Measurements from ENCODE around the gene RBMS1.

Gene RBMS1

DNA sequence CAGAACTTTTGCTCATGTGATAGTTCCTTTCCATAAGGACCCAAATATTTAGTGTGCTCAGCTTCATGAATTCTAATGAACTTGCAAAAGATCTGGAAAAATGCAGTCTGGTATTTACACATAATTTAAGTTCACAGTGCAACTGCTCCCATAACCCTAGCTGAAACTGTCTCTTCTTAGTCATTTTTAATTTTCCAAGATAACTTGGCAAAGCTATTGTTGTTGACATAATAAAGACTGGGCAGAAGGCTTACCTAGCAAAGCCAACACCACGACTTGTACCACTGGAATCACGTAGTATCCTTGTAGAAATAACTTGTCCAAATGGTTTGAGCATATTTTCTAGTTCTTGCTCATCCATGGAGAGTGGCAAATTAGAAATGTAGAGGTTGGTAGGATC lies 190.5 kb downstream of the RBMS1 start:
- Histone ChIP-seq H3K9me2 (replicated peaks; ENCODE audit: low read depth, low read length) (no peaks in the 10 kb centered on the region), H4K20me1 (ENCODE audit: insufficient read depth, low read length, poor library complexity, severe bottlenecking) (no peaks in the 10 kb centered on the region), H3K4me3 (ENCODE audit: low read length, poor library complexity, severe bottlenecking) (no peak overlapping the region), H3K4me1 (ENCODE audit: insufficient read depth, low read length, poor library complexity, severe bottlenecking) (no peaks in the 10 kb centered on the region), H3K27me3 (ENCODE audit: insufficient read depth, low read length, poor library complexity, severe bottlenecking) (no peaks in the 10 kb centered on the region), H3F3A (ENCODE audit: low read depth) (no peaks in the 10 kb centered on the region), H3K36me3 (ENCODE audit: insufficient read depth, low read length) (peaks cover 83% of the 10 kb centered on the region), H3K4me2 (ENCODE audit: low read depth, low read length, poor library complexity, severe bottlenecking) (no peak overlapping the region), H3K79me2 (ENCODE audit: insufficient read depth, low read length) (no peaks in the 10 kb centered on the region), H3K9me3 (ENCODE audit: insufficient read depth, low read depth, low read length) (no peaks in the 10 kb centered on the region), H3K9ac (ENCODE audit: low read depth, low read length, poor library complexity, severe bottlenecking) (no peak overlapping the region), H2AFZ (ENCODE audit: low read length) (no peak overlapping the region)
- TF ChIP-seq, protein P1, sequence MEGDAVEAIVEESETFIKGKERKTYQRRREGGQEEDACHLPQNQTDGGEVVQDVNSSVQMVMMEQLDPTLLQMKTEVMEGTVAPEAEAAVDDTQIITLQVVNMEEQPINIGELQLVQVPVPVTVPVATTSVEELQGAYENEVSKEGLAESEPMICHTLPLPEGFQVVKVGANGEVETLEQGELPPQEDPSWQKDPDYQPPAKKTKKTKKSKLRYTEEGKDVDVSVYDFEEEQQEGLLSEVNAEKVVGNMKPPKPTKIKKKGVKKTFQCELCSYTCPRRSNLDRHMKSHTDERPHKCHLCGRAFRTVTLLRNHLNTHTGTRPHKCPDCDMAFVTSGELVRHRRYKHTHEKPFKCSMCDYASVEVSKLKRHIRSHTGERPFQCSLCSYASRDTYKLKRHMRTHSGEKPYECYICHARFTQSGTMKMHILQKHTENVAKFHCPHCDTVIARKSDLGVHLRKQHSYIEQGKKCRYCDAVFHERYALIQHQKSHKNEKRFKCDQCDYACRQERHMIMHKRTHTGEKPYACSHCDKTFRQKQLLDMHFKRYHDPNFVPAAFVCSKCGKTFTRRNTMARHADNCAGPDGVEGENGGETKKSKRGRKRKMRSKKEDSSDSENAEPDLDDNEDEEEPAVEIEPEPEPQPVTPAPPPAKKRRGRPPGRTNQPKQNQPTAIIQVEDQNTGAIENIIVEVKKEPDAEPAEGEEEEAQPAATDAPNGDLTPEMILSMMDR (conservative IDR thresholded peaks at IDR 0.05; ENCODE audit: low read length) = no peak
- no peak for TF ChIP-seq EZH2phosphoT487 (IDR thresholded peaks at IDR 0.05; ENCODE audit: borderline replicate concordance)

DNA sequence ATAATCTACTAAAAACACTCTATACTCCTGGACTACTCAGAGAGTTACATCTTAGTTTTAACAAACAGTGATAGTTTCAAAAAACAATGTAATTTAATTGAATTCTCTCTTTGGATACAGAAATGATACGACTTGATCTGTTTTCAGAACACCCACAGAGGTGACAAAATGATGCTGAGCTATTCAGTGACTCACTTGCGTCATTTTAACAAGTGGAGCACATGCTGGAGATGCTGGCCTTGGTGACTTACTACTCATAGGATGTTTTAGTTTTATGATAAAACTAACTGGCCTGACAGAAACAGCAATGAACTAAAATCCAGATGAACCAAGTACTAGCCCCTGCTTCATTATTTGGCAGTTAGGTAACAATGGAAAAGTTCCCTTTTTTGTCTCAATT lies 192.2 kb downstream of the RBMS1 start:
- Histone ChIP-seq H3K27me3 (ENCODE audit: insufficient read depth, low read length, poor library complexity, severe bottlenecking) (no peaks in the 10 kb centered on the region), H3K4me3 (ENCODE audit: low read length, poor library complexity, severe bottlenecking) (no peak overlapping the region)
- TF ChIP-seq EZH2phosphoT487 (IDR thresholded peaks at IDR 0.05; ENCODE audit: borderline replicate concordance) = no peak
- TF ChIP-seq, protein P1 (conservative IDR thresholded peaks at IDR 0.05; ENCODE audit: low read length) = no peak

DNA sequence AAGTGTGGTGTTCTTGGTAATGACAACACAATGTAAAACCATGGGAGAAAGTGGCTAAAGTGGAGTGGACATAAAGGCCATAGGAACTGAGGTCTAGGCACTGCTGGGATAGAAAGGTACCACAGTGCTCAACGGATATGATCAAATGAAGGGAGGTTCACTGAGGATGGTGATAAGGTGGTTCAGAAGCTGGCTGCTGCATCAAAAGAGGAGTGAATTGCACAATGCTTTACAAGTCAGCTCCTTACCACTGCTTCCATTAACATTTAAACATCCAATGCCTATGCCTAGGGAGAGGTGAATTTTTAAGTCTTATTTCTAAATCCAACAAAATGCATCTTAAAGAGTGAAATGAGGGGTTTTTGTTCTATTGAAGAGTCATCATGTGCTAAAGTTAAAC lies 193.4 kb downstream of the RBMS1 start:
- Histone ChIP-seq H3K79me2 (ENCODE audit: insufficient read depth, low read length) (no peaks in the 10 kb centered on the region), H3K9me2 (replicated peaks; ENCODE audit: low read depth, low read length) (no peaks in the 10 kb centered on the region), H3K36me3 (ENCODE audit: insufficient read depth, low read length) (peaks cover 79% of the 10 kb centered on the region), H3K9ac (ENCODE audit: low read depth, low read length, poor library complexity, severe bottlenecking) (no peak overlapping the region), H2AFZ (ENCODE audit: low read length) (no peak overlapping the region), H3K9me3 (ENCODE audit: insufficient read depth, low read depth, low read length) (no peaks in the 10 kb centered on the region), H4K20me1 (ENCODE audit: insufficient read depth, low read length, poor library complexity, severe bottlenecking) (no peaks in the 10 kb centered on the region), H3K4me3 (ENCODE audit: low read length, poor library complexity, severe bottlenecking) (no peak overlapping the region), H3K27me3 (ENCODE audit: insufficient read depth, low read length, poor library complexity, severe bottlenecking) (no peaks in the 10 kb centered on the region), H3F3A (ENCODE audit: low read depth) (no peaks in the 10 kb centered on the region), H3K4me1 (ENCODE audit: insufficient read depth, low read length, poor library complexity, severe bottlenecking) (peaks cover 10% of the 10 kb centered on the region), H3K4me2 (ENCODE audit: low read depth, low read length, poor library complexity, severe bottlenecking) (no peak overlapping the region)
- TF ChIP-seq, protein P1 (conservative IDR thresholded peaks at IDR 0.05; ENCODE audit: low read length) = no peak
- no peak for TF ChIP-seq EZH2phosphoT487 (IDR thresholded peaks at IDR 0.05; ENCODE audit: borderline replicate concordance)

More for the DNA sequence above, 192.2 kb downstream of the RBMS1 start:
- Histone ChIP-seq H2AFZ (ENCODE audit: low read length) (no peak overlapping the region), H3K36me3 (ENCODE audit: insufficient read depth, low read length) (peaks cover 85% of the 10 kb centered on the region), H3K79me2 (ENCODE audit: insufficient read depth, low read length) (no peaks in the 10 kb centered on the region), H3F3A (ENCODE audit: low read depth) (no peaks in the 10 kb centered on the region), H3K4me1 (ENCODE audit: insufficient read depth, low read length, poor library complexity, severe bottlenecking) (no peaks in the 10 kb centered on the region), H3K9ac (ENCODE audit: low read depth, low read length, poor library complexity, severe bottlenecking) (no peak overlapping the region), H4K20me1 (ENCODE audit: insufficient read depth, low read length, poor library complexity, severe bottlenecking) (no peaks in the 10 kb centered on the region), H3K4me2 (ENCODE audit: low read depth, low read length, poor library complexity, severe bottlenecking) (no peak overlapping the region), H3K9me2 (replicated peaks; ENCODE audit: low read depth, low read length) (no peaks in the 10 kb centered on the region), H3K9me3 (ENCODE audit: insufficient read depth, low read depth, low read length) (no peaks in the 10 kb centered on the region)
